Left lobe of liver (tissue), 2 donors: ENCODE results near the gene MUC2. TPM values are rescaled to one million over a fixed set of nuclear protein-coding genes. Genes with fewer than 3 reads are reported as not detected.
A peak's percentile ranks its signal among the peaks of the same experiment; 100 is the strongest.

Experiments
- ATAC-seq: fragments of 200-7000 bp; cut with Tn5 transposase; one replicate; pipeline ENCODE4 v1.9.1; 2020; ENCODE audit warnings: mild to moderate bottlenecking, moderate library complexity
- DNase-seq: peaks from one replicate; pipeline ENCODE4 v3.0.0-alpha.2; 2020; ENCODE audit warnings: low spot score
- total RNA-seq: library from RNA; stranded (reverse); gene quantifications from one replicate; pipeline ENCODE4 v1.2.1, GENCODE V29; 2021
- donor health status: DM: no; HTN: no; CAD: no; lungs with moderate emphysema.
- donor health status: DM: no; HTN: yes; CAD: no.

MUC2 gene
- 0.38 TPM for total RNA-seq

DNA sequence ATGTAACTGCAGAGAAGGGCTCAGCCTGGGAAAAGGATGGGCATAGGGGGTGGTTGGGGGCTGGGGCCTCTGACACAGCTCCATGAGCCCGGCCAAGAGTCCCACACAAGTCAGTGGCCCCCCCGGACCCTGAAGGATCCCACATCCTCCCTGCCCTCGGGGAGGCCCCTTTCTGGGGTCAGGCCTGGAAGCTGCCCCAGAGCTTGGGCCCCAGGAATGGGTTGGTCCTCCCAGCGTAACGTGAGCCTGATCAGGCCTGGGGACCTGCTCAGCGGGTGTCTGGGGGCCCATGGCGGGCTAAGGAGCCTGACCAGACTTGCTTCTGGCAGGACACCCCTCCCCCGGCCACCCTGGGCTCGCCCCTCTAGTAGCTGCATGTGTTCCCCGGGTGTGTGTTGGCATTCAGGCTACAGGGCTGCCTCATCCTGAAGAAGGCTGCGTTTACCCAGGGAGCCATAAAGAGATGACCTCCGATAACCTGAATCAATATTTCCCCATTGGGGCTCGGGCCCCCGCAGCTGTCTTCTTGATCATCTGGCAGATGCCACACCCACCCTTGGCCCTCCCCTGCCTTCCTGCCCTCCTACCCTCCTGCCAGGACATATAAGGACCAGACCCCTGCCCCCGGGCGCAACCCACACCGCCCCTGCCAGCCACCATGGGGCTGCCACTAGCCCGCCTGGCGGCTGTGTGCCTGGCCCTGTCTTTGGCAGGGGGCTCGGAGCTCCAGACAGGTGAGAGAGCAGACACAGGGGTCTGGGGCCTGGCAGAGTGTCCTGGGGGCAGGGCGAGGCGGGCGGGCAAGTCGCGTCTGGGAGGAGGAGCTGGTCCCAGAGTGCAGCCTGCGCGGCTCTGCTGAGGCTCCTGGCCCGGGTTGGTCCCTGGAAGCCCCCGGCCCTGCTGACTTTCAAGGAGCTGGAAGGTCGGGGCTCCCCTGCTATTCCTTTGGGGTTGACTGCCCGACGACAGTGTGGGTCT is at the start of gene MUC2:
Gene MUC2, plus strand, starts transcription at position 631 of the 978 bp plus-strand sequence.
- ATAC-seq (no peak), DNase-seq (peak; percentile 45)

DNA sequence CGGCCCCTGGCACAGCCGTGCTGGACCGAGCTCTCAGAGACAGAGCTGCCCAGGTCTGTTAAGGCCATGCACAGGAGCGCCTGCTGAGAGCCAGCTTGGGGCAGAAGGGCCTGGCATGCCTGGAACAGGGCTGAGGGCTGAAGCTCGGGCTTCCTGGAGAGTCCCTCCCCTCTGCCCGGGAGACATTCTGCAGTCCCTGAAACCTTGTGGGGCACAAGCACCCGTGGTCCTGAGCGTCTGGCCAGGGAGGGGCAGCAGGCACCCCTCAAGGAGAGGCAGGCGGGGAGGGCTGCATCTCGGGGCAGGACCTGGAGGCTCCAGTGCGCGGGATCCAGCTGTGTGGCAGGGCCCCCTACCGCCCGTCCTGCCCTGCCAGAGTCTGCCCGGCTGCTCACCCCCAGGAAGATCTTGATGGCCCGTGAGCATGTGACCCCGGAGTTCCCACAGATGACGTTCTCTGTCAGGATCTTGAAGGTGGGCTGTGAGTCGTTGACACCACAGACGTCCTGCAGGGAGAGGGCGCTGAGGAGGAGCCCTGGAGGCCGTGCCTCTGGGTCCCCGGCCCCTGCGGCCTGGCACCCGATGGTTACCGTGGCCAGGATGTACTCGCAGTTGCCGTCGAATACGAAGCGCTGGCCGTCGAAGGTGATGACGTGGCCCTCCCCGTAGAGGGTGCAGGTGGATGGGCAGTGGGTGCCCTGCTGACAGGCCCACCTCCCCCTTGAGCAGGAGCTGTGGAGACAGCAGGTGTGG is 49.1 kb upstream of the MUC2 start:
- ATAC-seq (peak; percentile 37), DNase-seq (no peak)

DNA sequence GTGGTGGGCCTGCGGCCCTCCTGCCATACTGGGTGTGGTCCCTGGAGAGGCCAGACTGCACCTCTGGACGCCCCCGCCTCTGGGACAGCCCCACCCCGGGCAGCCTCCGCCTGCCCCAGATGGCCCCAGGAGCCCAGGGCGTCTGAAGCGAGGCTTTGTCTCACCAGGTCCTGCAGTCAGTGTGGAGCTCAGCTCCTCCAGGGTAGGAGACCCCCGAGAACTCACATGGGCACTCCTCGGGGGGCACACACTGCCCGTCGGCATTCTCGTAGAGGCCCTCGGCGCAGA is 48.6 kb upstream of the MUC2 start:
- no peak for ATAC-seq
- no peak for DNase-seq

DNA sequence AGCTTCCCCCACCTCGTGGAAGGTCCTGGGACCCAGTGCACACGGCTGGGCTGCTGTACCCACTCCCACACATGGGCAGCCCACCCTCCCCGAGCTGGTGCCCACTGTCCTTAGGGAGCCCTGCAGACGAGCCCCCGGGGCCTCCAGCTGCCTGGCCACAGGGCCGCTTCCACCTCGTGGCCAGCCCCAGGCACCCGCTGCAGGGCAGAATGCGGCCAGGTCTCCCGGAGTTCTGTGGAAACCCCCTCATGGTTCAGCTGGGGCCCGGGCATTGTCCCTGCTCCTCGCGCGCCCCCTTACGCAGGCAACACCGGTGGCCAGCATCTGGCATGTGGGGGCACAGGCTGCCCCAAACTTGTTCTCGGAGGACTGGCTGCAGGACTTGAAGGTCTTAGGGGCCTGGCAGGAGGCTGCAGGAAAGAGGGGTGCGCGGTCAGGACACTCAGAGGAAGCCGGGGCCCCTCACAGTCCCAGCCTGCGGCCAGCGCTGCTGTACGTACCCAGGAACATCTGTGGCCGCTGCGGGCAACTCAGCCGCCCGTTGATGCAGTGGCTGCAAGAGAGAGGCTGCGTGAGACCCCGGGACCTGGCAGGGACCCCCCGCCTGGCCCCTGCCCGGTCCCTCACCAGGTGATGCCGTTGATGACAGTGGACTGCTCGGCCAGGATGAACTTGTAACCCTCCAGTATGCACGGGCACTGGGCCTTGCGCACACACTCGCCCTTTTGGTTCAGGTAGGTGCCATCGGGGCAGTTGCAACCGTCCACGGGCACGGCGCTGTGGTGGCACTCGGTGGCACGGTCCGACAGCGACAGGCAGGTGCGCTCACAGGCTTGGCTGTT is 47.8 kb upstream of the MUC2 start:
- no peak for ATAC-seq
- DNase-seq: no peak

DNA sequence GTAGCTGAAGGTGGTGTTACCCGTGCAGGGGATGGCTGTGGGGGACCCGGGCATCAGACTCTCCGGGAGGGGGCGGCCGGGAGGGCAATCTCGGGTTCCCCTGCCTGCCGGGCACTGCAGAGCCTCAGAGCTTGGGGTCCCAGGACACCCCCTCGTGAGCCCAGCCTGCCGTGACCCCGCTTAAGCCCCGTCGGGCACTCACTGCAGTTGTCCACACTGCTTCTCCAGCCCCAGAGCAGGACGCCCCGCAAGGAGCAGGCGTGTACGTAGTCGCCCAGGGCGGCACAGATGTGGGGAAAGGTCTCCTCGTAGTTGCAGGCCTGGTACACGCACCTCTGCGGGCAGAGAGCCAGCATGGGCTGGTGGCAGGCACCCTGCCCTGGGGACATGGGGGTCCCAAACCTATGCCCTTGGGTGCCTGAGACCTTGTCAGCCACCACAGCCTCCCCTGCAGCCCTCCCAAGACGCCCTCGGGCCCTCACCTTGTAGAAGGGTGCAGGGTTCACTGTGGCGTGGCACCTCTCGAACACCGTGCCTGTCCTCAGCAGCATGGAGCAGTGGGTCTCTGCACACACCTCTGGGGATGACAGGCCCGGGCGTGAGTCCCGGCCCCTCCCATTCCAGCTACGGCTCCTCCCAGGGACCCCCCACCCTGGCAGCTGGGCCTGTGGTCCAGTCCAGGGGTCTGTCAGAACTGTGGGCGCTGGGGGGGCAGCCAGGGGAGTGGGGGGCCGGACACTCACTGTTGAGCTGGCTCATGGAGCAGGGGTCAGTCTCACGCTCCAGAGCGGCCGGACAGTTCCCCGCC is 47.0 kb upstream of the MUC2 start:
- ATAC-seq (no peak), DNase-seq (no peak)

DNA sequence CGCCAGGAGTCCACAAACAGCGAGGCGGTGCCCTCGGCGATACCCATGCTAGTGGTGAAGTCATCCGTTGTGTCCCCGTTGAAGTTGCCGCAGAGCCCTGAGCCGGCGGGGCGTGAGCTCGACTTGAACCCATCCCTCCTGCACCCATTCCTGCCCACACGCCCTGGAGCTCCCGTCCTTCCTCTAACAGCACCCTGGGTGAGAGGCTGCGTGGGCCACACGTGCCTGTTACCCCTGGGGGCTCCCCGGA is 46.5 kb upstream of the MUC2 start:
- DNase-seq (no peak), ATAC-seq (no peak)

DNA sequence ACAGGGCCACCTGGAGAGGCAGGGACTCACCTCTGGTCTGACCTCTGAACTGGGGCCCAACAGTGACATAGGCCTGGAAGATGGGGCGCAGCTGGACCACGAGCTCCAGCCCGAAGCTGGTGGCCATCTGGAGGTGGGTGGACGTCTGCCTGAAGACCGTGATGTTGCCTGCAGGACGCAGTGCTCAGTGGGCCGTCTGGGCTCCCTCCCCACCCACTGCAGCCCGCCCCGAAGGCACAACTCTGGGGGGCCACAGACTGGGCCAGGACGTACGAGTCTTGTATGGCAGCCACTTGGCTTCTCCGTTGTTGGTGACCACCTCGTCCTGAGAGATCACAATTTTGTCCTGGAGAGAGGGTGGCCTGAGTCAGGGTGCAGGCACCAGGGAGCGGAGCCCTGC is 46.1 kb upstream of the MUC2 start:
- DNase-seq: no peak
- no peak for ATAC-seq

DNA sequence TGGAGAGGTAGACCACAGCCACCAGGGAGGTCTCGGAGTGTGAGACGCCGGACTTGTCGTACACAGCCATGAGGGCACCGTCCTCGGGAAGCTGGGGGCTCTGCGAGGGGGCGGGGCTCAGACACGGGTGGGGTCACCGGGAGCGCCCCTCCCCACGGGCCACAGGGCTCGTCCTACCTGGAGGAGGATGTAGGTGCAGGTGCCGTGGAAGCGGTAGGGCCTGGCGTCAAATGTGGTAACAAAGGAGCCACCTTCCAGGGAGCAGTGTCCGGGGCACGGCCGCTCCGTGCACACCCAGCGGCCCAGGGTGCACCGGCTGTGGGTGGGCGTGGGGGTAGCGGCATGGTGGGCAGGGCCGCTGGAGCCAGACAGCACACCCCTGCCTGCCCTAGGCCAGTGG is 45.6 kb upstream of the MUC2 start:
- DNase-seq (no peak), ATAC-seq (no peak)

DNA sequence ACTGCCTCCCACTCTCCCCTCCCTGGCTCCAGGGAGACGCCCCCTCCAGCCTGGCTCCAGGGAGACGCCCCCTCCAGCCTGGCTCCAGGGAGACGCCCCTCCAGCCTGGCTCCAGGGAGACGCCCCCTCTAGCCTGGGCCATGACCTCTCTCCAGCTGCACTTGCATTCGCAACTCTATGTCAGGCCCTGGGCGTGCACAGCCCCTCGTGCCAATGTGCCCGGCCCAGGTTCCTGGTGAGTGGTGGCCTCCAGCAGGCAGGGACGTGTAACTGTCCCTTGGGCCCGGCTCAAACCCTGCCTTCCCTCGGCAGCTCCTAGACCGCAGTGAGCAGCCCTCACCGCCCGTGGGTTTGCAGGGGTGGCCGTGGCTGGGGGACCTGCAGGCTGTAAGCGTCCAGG is 45.0 kb upstream of the MUC2 start:
- ATAC-seq (peak; percentile 3), DNase-seq (no peak)

DNA sequence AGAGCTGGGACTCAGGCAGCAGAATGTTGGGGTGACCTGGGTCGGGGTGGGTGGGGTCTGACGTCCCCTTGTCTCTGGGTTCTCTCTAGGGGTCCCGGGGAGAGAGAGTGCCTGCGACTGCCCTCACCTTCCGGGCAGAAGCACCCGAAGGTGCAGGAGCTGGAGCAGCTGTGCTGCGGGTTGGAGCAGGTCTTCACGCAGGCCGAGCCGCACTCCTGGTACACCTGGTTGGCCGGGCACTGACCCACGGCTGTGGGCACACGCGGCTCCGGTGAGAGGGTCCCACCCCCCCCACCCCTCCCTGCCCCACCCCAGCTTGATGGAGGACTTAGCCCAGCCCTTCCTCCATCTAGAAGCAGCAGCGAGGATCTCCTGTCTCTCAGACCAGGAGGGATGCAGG is 44.6 kb upstream of the MUC2 start:
- ATAC-seq: no peak

DNA sequence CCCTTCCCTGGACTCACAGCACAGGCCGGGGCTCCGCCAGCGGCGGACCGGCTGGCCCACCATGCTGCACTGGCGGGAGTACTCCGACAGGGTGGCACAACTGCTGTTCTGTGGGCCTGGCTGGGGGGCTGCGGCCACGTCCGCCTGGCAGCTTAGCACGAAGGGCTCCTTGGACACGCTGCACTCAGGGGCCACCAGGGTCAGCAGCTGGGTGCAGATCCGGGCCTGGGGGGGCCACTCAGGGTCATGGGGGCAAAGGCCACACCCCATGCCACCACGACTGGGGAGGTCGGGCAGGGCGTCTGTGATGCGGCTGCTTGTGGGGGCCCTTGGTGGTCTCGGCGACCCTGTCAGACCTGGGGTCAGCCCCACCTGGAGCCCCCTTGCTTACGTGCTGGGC is 44.1 kb upstream of the MUC2 start:
- ATAC-seq: no peak
- no peak for DNase-seq

More for the DNA sequence above, 44.6 kb upstream of the MUC2 start:
- no peak for DNase-seq

DNA sequence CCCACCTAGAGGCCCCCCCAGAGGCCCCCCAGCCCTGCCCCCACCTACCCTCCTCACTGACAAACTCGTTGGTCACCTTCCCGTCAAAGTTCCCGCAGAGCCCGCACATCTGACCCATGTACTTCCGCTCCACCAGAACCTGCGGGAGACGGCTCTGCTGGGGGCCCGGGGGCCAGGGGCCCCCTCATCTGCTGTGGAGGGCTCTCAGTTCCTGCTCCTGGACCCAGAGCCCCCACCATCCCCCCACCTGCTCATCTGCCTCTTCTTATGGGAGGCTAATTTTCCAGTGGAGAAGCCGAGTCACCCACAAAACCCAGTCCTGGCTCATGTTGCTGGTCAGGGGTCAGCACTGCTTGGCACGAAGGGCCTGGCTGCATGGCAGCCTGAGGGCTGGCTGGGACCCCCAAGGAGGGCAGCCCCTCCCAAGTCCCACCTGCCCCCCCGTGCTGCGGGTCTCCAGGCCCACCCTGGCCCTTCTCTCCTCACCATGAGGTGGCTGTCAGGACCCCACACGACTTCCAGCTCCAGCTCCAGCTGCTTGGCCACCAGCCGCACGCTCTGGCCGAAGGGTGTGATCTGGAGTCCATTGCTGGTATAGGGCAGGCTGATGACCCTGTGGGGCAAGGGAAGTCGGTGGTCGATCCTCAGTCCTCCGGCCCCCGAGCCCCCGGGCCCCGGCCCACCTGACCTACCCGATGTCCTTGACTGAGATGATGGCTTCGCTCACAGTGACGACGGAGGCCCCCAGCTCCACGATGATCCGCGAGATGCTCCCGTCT is 43.4 kb upstream of the MUC2 start:
- DNase-seq (no peak), ATAC-seq (no peak)

DNA sequence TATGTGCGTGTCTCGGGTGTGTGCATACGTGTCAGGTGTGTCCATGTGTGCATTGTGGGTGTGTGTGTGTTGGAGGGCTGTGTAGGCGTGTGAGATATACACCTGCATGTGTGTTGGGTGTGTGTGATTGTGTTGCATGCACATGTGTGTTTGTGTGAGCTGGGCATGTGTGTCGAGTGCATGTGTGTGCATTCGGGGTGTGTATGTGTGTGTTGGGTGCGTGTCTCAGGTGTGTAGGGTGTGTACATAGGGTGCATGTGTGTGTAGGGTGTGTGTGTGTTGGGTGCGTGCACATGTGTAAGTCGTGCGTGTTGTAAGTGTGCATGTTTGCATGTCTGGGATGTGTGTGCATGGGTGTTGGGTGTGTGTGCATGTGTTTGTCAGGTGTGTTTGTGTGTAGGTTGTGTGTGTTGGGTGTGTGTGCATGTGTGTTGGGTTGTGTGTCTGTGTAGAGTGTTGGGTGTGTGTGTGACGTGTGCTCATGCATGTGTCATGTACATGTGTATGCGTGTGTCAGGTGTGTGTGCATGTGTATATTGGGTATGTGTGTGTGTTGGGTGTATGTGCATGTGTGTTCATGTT is 42.3 kb upstream of the MUC2 start:
- DNase-seq: no peak
- ATAC-seq: no peak

DNA sequence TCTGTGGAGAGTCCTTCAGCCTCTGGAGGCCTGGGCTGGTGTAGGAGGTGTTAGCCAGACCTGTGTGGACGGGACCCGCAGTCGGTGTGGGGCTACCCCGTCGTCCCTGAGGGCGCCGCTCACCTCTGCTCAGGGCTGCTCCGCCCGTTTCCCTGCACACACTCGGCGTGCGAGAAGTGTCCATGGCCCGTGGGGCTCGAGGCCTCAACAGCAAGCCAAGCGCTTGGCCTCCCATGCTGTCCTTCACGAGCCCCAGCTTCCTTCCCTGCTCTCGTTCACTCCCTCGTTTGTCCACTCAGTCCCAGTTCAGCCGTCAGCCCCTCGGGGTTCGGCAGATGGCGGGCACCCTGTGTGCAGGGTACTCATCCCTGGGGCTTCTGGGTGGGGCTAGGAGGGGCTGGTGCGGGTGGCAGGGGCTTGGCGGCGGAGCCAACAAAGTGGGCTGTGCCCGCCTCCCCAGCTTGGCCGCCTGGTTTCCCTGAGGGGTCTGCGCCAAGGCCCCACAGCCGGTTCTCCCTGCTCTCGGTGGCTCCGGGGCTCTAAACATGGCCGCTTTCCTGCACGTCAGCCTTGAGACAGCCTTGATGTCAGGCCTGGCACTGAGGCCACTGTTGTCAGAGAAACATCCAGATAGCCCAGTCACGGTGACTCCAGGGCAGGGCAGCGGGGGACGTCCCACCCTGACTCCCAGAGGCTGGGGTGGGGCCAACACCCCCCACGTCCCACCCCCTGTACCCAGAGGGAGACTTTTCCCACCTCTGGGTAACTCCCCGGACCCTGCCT is 41.5 kb upstream of the MUC2 start:
- ATAC-seq (no peak), DNase-seq (no peak)

DNA sequence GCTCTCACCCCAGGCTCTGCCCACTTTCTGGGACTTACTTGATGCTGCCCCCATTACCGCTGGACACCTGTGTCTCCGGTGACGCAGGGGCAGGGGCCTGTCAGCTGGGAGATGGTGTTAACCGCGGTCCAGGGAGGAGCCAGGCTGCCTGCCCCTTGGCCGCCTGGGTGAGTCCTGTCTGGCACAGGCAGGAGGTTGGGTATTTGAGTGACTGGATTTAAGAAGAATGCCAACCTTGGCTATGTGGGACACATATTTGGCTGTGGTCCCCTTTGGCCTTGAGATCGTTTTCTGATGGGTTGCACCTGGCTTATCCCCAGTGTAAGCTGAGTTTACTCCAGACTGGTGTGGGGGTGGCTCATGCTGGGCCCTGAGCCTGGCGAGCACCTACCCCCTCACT is 40.7 kb upstream of the MUC2 start:
- DNase-seq: no peak
- peak; percentile 18 for ATAC-seq

DNA sequence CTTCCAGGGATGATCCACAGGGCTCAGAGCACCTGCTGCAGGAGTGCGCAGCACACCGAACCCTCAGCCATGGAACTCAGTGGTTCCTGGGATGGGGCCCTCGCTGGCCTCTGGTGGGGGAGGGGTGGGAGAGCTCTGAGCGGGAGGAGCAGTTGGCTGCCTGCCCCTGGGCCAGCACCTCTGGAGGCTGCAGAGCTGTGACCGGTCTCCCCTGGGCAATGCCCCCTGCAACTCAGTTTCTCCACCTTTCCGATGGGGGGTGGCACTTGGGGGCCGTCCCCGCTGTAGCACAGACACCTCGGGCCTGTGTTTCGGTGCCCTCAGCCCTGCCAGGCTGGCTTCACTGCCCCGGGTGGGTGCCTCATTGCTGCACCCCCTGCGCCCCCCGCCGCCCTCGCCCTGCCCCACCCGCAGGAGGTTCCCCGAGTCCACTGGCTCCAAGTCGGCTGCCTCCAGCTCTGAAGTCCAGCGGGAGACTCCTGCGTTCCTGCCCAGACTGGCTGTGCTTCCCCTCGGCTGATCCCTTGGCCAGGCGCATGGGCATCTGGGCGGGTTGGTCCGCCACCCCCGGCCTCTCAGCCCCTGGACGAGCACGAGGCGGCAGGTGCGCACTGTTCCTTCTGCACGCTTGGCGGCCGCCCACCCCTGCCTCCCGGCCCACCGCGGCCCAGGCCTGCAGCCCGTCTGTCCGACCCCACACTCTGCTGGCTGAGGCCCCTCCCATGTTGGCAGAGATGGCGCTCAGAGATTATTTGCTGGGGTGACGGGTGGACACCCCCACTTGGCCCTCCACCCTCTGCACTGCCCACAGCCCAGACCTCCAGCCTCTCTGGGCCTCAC is 40.0 kb upstream of the MUC2 start:
- DNase-seq: no peak
- peak; percentile 7 for ATAC-seq

DNA sequence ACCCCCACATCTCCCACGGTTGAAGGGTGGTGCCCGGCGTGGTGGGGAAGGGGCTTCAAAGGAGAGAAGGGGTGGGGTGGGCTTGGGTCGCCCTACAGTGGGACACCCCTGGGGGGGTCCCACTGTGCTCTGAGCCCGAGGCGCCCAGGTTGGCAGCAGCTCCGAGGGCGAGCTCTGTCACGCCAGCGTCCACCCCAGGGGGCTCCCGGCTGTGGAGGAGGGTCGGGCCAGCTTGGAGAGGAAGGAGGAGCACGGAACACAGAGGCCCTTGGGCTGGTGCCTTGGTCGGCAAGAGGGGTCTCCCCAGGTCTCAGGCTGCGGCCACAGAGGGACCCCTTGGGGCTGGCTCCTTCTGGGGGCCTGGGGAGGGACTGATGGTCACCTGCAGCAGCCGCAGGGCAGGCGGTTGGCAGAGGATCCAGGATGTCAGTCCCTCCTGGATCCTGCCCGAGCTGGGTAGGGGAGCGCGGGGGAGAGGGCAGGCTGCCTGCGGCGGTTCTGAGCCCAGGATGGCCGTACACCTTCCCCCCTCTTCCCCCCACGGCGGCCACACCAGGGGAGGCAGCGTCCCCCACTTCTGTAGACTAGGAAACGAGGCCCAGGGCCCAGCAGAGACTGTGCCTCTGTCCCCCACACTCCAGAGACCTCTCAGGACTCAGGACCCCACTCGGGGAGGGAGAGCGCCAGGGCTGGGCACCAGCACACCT is 38.9 kb upstream of the MUC2 start:
- no peak for DNase-seq

More for the DNA sequence above, 38.9 kb upstream of the MUC2 start:
- ATAC-seq: no peak
